ENCODE data around the gene VSNL1.

- TF ChIP-seq CTCF (IDR thresholded peaks at IDR 0.05; ENCODE audit: low read length) (no peak), EZH2 (IDR thresholded peaks at IDR 0.05; ENCODE audit: borderline replicate concordance, low read length) (no peak)
These were observed 2.3 kb upstream of the VSNL1 start for GRCh38 chr2:17538022-17538843.
